ENCODE measurements around the gene AGBL3. TPM values are rescaled to one million over a fixed set of nuclear protein-coding genes. Genes with fewer than 3 reads are reported as not detected.

The AGBL3 gene
- total RNA-seq, 4 donors from 2014 or later = 0.61 to 1.9 (median 1.0) TPM

GRCh38 chr7:135102372-135102771 is 116.1 kb downstream of the AGBL3 start:
- in situ Hi-C loops (cut with MboI; ENCODE audit: low sequenced_read_pairs in 4 of 4) (no loop called here), intact Hi-C loops (cut with DNase I; ENCODE audit: low total_unique reads) (no loop called here)

GRCh38 chr7:135109562-135109961 is 123.3 kb downstream of the AGBL3 start:
- H3K4me3 ChIP-seq = no peak overlapping the region
- no peak for TF ChIP-seq CTCF (IDR thresholded peaks at IDR 0.05 in 4 of 5, conservative IDR thresholded peaks at IDR 0.05 in 1 of 5)
- TF ChIP-seq POLR2A (IDR thresholded peaks at IDR 0.05) = no peak
- no peak overlapping the region for H3K27ac ChIP-seq
- H3K9me3 ChIP-seq = no peaks in the 10 kb centered on the region
- in situ Hi-C loops (cut with MboI; ENCODE audit: low sequenced_read_pairs in 4 of 4) (no loop called here), intact Hi-C loops (cut with DNase I; ENCODE audit: low total_unique reads) (no loop called here)
- DNase-seq (no peak), ATAC-seq (no peak)
- no peaks in the 10 kb centered on the region for H3K36me3 ChIP-seq
- H3K4me1 ChIP-seq = no peaks in the 10 kb centered on the region
- H3K27me3 ChIP-seq = no peaks in the 10 kb centered on the region

More at GRCh38 chr7:135102372-135102771, 116.1 kb downstream of the AGBL3 start:
- Histone ChIP-seq H3K36me3 (no peaks in the 10 kb centered on the region), H3K4me3 (no peak overlapping the region), H3K4me1 (no peaks in the 10 kb centered on the region), H3K27ac (no peak overlapping the region), H3K27me3 (no peaks in the 10 kb centered on the region), H3K9me3 (no peaks in the 10 kb centered on the region)
- no peak for DNase-seq
- TF ChIP-seq CTCF (IDR thresholded peaks at IDR 0.05 in 4 of 5, conservative IDR thresholded peaks at IDR 0.05 in 1 of 5) (no peak), POLR2A (IDR thresholded peaks at IDR 0.05) (no peak)
- no peak for ATAC-seq

GRCh38 chr7:135109976-135110375 is 123.7 kb downstream of the AGBL3 start:
- Histone ChIP-seq H3K36me3 (no peaks in the 10 kb centered on the region), H3K9me3 (no peaks in the 10 kb centered on the region), H3K4me3 (no peak overlapping the region), H3K4me1 (no peaks in the 10 kb centered on the region), H3K27me3 (no peaks in the 10 kb centered on the region), H3K27ac (no peak overlapping the region)
- ATAC-seq (no peak), DNase-seq (no peak)
- TF ChIP-seq CTCF (IDR thresholded peaks at IDR 0.05 in 4 of 5, conservative IDR thresholded peaks at IDR 0.05 in 1 of 5) (no peak), POLR2A (IDR thresholded peaks at IDR 0.05) (no peak)
- intact Hi-C loops (cut with DNase I; ENCODE audit: low total_unique reads) = no loop called here
- in situ Hi-C loops (cut with MboI; ENCODE audit: low sequenced_read_pairs in 4 of 4) = no loop called here

- Histone ChIP-seq H3K27me3 (no peaks in the 10 kb centered on the region), H3K4me3 (no peak overlapping the region), H3K36me3 (no peaks in the 10 kb centered on the region), H3K27ac (no peak overlapping the region), H3K9me3 (no peaks in the 10 kb centered on the region), H3K4me1 (no peaks in the 10 kb centered on the region)
- intact Hi-C loops (cut with DNase I; ENCODE audit: low total_unique reads) (no loop called here), in situ Hi-C loops (cut with MboI; ENCODE audit: low sequenced_read_pairs in 4 of 4) (no loop called here)
- ATAC-seq (no peak), DNase-seq (no peak)
- TF ChIP-seq CTCF (IDR thresholded peaks at IDR 0.05 in 4 of 5, conservative IDR thresholded peaks at IDR 0.05 in 1 of 5) (no peak), POLR2A (IDR thresholded peaks at IDR 0.05) (no peak)
Observed at GRCh38 chr7:135111379-135111778, 125.1 kb downstream of the AGBL3 start.

GRCh38 chr7:135114622-135115021 is 128.3 kb downstream of the AGBL3 start:
- Histone ChIP-seq H3K4me1 (no peaks in the 10 kb centered on the region), H3K36me3 (no peaks in the 10 kb centered on the region), H3K4me3 (no peak overlapping the region), H3K9me3 (no peaks in the 10 kb centered on the region), H3K27ac (no peak overlapping the region), H3K27me3 (no peaks in the 10 kb centered on the region)
- intact Hi-C loops (cut with DNase I; ENCODE audit: low total_unique reads) = no loop called here
- TF ChIP-seq POLR2A (IDR thresholded peaks at IDR 0.05) (no peak), CTCF (IDR thresholded peaks at IDR 0.05 in 4 of 5, conservative IDR thresholded peaks at IDR 0.05 in 1 of 5) (no peak)
- DNase-seq (no peak), ATAC-seq (no peak)
- in situ Hi-C loops (cut with MboI; ENCODE audit: low sequenced_read_pairs in 4 of 4) = no loop called here
